ENCODE data around the gene ALX4. TPM values are rescaled to one million over a fixed set of nuclear protein-coding genes. Genes with fewer than 3 reads are reported as not detected.

The ALX4 gene
- total RNA-seq, 1 donor from 2014 or later: not detected

GRCh38 chr11:44303401-44303938, 6.5 kb downstream of the ALX4 start:
- no peak overlapping the region for H3K27ac Mint-ChIP-seq (ENCODE audit: unreplicated experiment)
- no peak overlapping the region for H3K4me3 Mint-ChIP-seq (ENCODE audit: unreplicated experiment)
- peaks cover 19% of the 10 kb centered on the region for H3K4me1 Mint-ChIP-seq (ENCODE audit: unreplicated experiment)
- TF ChIP-seq CTCF (IDR thresholded peaks at IDR 0.05; ENCODE audit: unreplicated experiment): no peak
- DNase-seq (ENCODE audit: low spot score): no peak
- H3K27me3 Mint-ChIP-seq (ENCODE audit: unreplicated experiment): peaks cover 39% of the 10 kb centered on the region
- peaks cover 7% of the 10 kb centered on the region for H3K36me3 Mint-ChIP-seq (ENCODE audit: low read depth, unreplicated experiment)
- no peaks in the 10 kb centered on the region for H3K9me3 Mint-ChIP-seq (ENCODE audit: unreplicated experiment)

GRCh38 chr11:44301564-44302271, 8.2 kb downstream of the ALX4 start:
- H3K36me3 Mint-ChIP-seq (ENCODE audit: low read depth, unreplicated experiment): no peaks in the 10 kb centered on the region
- no peak overlapping the region for H3K27ac Mint-ChIP-seq (ENCODE audit: unreplicated experiment)
- DNase-seq (ENCODE audit: low spot score): no peak
- H3K4me3 Mint-ChIP-seq (ENCODE audit: unreplicated experiment): no peak overlapping the region
- TF ChIP-seq CTCF (IDR thresholded peaks at IDR 0.05; ENCODE audit: unreplicated experiment): no peak
- H3K9me3 Mint-ChIP-seq (ENCODE audit: unreplicated experiment): no peaks in the 10 kb centered on the region
- peaks cover 10% of the 10 kb centered on the region for H3K4me1 Mint-ChIP-seq (ENCODE audit: unreplicated experiment)
- peaks cover 27% of the 10 kb centered on the region for H3K27me3 Mint-ChIP-seq (ENCODE audit: unreplicated experiment)

- peaks cover 23% of the 10 kb centered on the region for H3K27me3 Mint-ChIP-seq (ENCODE audit: unreplicated experiment)
- H3K4me3 Mint-ChIP-seq (ENCODE audit: unreplicated experiment): no peak overlapping the region
- no peaks in the 10 kb centered on the region for H3K9me3 Mint-ChIP-seq (ENCODE audit: unreplicated experiment)
- H3K27ac Mint-ChIP-seq (ENCODE audit: unreplicated experiment): no peak overlapping the region
- no peak for TF ChIP-seq CTCF (IDR thresholded peaks at IDR 0.05; ENCODE audit: unreplicated experiment)
- H3K4me1 Mint-ChIP-seq (ENCODE audit: unreplicated experiment): peaks cover 6% of the 10 kb centered on the region
- DNase-seq (ENCODE audit: low spot score): no peak
- H3K36me3 Mint-ChIP-seq (ENCODE audit: low read depth, unreplicated experiment): no peaks in the 10 kb centered on the region
Measured at GRCh38 chr11:44300844-44301563, 8.9 kb downstream of the ALX4 start.

- Mint-ChIP-seq H3K27ac (ENCODE audit: unreplicated experiment) (no peak overlapping the region), H3K36me3 (ENCODE audit: low read depth, unreplicated experiment) (no peaks in the 10 kb centered on the region), H3K4me1 (ENCODE audit: unreplicated experiment) (no peaks in the 10 kb centered on the region), H3K27me3 (ENCODE audit: unreplicated experiment) (peaks cover 18% of the 10 kb centered on the region), H3K9me3 (ENCODE audit: unreplicated experiment) (no peaks in the 10 kb centered on the region), H3K4me3 (ENCODE audit: unreplicated experiment) (no peak overlapping the region)
- DNase-seq (ENCODE audit: low spot score): no peak
- no peak for TF ChIP-seq CTCF (IDR thresholded peaks at IDR 0.05; ENCODE audit: unreplicated experiment)
Measured at GRCh38 chr11:44298862-44299261, 11.1 kb downstream of the ALX4 start.

GRCh38 chr11:44290208-44290607, 19.7 kb downstream of the ALX4 start:
- TF ChIP-seq CTCF (IDR thresholded peaks at IDR 0.05; ENCODE audit: unreplicated experiment): no peak
- Mint-ChIP-seq H3K9me3 (ENCODE audit: unreplicated experiment) (no peaks in the 10 kb centered on the region), H3K27me3 (ENCODE audit: unreplicated experiment) (peaks cover 9% of the 10 kb centered on the region), H3K4me1 (ENCODE audit: unreplicated experiment) (no peaks in the 10 kb centered on the region), H3K36me3 (ENCODE audit: low read depth, unreplicated experiment) (no peaks in the 10 kb centered on the region), H3K27ac (ENCODE audit: unreplicated experiment) (no peak overlapping the region), H3K4me3 (ENCODE audit: unreplicated experiment) (no peak overlapping the region)
- DNase-seq (ENCODE audit: low spot score): no peak

Measured in endothelial cell (in vitro differentiated cells).